ENCODE data around the gene ELAC1. TPM values are rescaled to one million over a fixed set of nuclear protein-coding genes. Genes with fewer than 3 reads are reported as not detected.
"Not testable (repeated sequence)": the region's sequence is repeated elsewhere in the genome, so short reads cannot be mapped to it uniquely, and the experiment has no call there.

ELAC1 gene
- total RNA-seq, 1 donor from 2014 or later = 5.2 TPM

DNA sequence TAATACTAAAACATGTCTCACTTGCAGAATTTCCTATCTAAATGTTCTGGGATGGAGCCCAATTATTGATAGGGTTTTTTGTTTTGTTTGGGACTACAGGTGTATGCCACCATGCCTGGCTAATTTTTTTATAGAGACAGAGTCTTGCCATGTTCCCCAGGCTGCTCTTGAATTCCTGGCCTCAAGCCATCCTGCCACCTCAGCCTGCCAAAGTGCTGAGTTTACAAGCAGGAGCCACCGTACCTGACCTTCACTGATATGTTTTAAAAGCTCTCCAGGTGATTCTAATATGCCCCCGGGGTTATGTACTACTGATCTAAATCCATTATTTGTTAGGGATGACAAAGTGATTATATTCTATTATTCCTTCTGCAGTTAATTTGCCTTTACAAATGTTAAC lies 2.2 kb downstream of the ELAC1 start:
- ATAC-seq = peak; percentile 20
- peak; percentile 77 for DNase-seq (ENCODE audit: low spot score)

DNA sequence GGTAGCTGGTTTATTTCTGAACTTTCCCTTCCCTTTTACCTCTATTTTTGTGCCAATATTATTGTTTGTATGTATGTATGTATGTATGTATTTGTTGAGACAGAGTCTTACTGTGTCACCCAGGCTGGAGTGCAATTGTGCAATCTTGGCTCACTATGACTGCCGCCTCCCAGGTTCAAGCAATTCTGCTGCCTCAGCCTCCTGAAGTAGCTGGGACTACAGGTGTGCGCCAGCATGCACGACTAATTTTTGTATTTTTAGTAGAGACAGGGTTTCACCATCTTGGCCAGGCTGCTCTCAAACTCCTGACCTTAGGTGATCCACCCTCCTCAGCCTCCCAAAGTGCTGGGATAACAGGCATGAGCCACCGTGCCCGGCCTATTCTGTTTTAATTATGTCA lies 4.6 kb downstream of the ELAC1 start:
- ATAC-seq = not testable (repeated sequence)
- DNase-seq (ENCODE audit: low spot score) = peak; percentile 60

DNA sequence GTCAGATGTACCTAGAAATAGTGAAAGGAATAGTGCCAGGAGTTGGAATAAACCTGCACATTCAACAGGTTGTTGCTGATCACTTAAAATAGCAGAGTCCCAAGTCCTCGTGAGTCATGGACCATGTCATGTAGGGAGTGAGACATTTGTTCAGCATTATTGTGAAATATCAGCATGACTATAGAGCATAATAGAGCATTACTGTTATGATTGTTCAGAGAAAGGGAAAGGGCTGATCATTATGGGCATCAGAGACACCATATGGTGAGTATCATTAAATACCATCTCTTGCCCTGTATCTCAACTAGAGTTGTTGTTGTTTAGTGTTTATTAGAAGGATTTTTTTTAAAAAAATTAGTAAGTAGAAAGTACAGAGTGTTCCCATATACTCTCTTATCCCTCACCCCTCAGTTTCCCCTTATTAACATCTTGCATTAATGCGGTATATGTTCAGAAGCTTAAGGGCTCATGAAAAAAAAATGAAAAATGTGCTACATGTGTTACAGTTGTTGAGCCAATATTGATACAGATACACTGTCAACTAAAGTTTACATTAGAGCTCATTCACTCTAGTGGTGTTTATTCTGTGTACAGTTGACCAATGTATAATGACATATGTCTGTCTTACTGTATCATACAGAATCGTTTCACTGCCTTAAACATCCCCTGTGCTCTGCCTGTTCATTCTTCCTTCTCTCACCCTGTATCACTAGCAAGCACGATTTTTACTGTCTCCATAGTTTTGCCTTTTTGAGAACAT lies 5.7 kb downstream of the ELAC1 start:
- ATAC-seq = peak; percentile 78
- DNase-seq (ENCODE audit: low spot score) = peak; percentile 51

DNA sequence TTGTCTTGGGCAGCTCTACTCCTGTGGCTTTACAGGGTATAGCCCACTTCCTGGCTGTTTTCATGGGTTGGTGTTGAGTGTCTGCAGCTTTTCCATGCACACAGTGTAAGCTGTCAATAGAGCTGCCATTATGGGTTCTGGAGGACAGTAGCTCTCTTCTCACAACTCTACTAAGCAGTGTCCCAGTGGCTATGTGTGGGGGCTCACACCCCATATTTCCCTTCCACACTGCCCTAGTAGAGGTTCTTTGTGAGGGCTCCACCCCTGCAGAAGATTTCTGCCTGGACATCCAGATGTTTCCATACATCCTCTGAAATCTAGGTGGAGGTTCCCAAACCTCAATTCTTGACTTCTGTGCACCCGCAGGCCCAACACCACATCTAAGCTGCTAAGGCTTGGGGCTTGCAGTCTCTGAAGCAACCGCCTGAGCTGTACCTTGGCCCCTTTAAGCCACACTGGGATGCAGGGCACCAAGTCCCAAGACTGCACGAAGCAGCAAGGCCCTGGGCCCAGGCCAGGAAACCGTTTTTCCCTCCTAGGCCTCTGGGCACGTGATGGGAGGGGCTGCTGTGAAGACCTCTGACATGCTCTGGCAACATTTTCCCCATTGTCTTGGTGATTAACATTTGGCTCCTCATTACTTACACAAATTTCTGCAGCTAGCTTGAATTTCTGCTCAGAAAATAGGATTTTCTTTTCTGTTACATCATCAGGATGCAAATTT lies 9.4 kb downstream of the ELAC1 start:
- ATAC-seq (no peak), DNase-seq (ENCODE audit: low spot score) (no peak)

DNA sequence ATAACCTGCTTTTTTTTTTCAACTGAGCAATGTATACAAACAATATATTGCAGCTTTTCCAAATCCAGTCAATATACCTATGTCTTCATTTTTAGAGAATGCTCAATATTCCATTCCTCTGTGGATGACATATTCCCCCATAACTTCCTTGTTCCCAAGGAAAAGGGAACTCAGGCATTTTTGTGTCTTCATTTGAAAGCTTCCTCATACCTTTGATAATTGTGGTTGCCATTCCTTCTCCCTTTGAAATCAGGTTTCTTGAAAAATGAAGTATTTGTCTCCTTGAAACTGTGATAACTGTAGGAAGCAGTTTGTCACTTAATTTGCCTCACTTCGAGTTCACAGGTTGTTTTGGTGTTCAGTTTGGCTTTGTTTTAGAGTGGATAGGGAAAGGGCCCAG lies 13.5 kb downstream of the ELAC1 start:
- DNase-seq (ENCODE audit: low spot score) (no peak), ATAC-seq (no peak)

DNA sequence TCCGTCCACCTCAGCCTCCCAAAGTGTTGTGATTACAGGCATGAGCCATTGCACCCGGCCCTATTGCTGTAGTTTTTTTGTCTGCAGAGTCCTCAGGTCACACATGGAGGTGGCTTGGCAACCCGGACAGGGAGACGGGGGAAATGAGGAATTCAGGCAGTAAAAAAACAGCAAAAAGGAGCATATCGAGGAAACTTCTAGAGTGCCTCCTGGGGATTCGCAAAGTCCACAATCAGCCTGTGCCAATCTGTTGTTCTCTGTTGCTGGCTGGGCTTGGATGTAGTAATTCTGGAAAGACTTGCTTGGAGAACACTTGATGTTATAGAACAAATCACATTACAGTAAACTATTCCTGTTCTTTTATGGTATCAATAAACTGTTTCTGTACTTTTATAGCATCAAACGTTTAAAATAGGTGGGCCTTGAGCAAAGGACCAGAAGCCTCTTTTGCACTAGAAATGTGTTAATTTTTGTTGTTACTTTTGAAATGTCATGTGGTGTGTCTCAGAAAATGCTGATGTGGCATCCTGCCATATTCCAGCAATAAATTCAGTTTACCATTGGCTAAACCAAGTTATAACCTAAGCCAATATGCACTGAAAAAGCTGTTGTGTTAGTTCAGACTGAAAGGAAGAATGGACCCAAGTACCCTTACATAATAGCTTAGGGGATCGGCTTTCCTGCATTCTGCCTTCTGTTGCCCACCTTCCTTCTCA lies 14.4 kb downstream of the ELAC1 start:
- no peak for DNase-seq (ENCODE audit: low spot score)
- peak; percentile 23 for ATAC-seq

DNA sequence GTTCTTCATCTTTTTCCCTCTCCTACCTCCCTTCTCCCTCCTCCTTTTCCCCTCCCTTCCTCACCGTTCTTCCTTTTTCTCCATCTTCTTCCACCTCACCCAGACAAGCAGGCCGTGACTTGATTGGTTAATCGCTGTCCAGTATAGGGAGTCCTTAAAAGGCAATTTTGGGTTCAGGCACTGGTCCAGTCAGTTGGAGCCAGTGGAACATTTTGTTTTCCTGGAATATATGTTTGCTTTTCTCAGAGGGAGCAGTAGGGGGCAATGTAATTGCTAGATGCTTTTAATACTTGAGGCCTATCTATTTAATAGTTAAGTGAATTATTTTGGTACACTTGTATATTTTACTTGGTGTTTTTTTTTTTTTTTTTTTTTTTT lies 15.0 kb downstream of the ELAC1 start:
- ATAC-seq (peak; percentile 53), DNase-seq (ENCODE audit: low spot score) (no peak)

DNA sequence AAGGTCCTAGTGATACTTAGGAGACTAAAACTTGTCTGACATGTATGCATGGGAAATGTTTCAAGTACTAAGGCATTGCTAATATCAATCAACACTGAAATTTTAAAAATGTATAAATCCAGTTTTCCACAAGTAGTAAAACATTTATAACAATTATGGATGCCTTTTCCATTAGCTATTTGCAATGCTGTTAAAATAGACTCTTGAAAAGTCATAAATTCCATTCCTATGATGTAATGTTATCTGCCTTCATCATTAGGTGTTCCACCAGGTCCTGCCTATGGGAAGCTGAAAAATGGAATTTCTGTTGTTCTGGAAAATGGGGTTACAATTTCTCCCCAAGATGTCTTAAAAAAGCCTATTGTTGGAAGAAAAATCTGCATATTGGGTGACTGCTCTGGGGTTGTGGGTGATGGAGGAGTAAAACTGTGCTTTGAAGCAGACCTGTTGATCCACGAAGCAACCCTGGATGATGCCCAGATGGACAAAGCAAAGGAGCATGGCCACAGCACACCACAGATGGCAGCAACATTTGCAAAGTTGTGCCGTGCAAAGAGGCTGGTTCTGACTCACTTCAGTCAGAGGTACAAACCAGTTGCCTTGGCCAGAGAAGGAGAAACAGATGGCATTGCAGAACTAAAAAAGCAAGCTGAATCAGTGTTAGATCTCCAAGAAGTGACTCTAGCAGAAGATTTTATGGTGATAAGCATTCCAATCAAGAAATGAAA lies 18.7 kb downstream of the ELAC1 start:
- no peak for ATAC-seq

DNA sequence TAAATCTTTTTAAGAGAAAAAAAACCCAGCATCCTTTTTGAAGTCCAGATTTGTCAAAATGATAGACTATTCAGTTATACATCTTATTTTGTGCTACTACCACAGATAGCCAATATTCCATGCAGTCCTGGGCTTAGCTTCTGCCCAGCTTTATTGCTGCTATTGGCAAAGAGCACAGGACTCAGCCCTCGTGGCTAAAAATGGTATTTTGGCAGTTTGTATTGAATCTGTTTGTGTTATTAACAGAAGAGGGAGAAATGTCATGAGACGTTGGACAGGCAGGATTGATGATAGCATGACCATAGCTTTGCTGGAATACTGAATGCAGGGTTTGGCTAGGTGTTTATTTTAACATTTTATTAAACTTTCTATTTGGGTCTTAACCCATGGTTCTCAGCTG lies 19.4 kb downstream of the ELAC1 start:
- ATAC-seq = no peak
- DNase-seq (ENCODE audit: low spot score) = no peak

More for the DNA sequence above, 18.7 kb downstream of the ELAC1 start:
- DNase-seq (ENCODE audit: low spot score) = no peak

DNA sequence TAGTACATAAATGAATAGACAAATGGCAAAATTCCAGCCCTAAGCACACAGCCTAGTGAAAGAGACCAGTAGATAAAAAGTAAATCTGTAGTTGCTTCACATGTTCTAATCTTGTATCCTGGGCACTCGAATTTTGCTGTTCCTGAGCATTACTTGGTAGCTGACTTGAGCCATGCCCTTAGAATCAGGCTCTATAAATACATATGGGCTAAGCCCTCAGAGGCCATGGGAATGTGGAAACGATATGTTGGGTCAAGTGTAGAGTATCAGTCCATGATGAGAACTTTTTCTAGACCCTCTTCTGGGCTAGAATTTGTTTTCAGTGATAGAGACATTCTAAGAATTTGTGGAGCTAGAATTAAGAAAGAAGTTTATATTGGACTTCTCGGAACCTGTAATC lies 21.9 kb downstream of the ELAC1 start:
- ATAC-seq (no peak), DNase-seq (ENCODE audit: low spot score) (no peak)

DNA sequence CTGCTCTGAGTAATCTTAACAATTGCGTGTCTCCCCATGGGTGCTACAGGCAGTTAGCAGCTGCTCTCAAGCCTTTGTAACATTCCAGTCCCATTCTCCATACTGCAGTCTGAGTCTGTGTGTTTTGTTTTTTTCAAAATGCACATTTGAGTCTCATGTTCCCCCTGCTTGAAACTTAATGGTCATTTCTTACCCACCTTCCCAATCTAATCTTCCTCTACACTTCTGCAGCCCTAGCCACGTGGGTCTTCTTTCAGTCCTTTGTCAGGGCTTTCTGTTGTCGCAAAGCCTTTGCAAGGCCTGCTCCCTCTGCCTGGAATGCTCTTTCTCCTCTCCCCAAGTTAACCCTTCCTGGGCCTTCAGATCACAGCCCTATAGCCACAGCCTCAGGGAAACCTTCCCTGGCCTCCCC lies 24.5 kb downstream of the ELAC1 start:
- ATAC-seq (no peak), DNase-seq (ENCODE audit: low spot score) (no peak)

DNA sequence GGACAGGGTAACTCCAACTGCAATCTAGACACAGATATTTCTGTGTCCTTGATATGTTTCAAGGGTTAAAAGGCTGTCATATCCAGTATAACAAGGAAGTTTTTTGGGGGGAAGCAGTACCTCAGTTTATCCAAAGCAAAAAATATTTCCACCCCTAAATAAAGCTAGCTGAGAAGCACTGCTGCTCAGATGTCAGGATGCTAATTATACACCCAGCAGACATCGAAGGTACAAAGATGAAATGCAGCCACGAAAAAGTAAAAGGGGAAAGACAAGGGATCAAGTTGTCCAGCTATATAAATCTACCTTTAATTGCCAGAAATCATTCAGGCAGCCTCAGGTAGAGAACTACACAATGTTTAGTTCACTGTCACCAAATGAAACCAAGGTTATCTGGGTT lies 26.2 kb downstream of the ELAC1 start:
- ATAC-seq (no peak), DNase-seq (ENCODE audit: low spot score) (no peak)

DNA sequence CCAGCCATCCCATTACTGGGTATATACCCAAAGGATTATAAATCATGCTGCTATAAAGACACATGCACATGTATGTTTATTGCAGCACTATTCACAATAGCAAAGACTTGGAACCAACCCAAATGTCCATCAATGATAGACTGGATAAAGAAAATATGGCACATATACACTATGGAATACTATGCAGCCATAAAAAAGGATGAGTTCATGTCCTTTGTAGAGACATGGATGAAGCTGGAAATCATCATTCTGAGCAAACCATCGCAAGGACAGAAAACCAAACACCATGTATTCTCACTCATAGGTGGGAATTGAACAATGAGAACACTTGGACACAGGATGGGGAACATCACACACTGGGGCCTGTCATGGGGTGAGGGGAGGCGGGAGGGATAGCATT lies 35.3 kb downstream of the ELAC1 start:
- DNase-seq (ENCODE audit: low spot score); ATAC-seq: not testable (repeated sequence)

DNA sequence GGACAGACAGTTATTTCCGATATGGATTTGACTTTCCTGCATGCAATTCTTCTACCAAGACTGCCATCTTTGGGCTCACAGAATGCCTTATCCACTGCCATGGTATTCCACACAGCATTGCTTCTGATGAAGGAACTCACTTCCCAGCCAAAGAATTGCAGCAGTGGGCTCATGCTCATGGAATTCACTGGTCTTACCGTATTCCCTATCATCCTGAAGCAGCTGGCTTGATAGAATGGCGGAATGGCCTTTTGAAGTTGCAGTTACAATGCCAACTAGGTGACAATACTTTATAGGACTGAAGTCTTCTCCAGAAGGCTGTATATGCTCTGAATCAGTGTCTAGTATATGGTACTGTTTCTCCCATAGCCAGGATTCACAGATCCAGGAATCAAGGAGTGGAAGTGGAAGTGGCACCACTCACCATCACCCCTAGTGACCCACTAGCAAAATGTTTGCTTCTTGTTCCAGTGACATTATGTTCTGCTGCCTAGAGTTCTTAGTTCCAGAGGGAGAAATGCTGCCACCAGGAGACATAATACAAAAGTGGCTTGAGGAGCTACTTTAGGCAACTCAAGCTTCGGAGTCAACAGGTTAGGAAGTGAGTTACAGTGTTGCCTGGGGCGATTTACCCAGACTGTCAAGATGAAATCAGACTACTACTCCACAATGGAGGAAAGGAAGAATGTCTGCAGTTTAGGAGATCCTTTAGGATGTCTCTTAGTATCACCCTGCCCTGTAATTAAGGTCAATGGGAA lies 38.4 kb downstream of the ELAC1 start:
- DNase-seq (ENCODE audit: low spot score) (no peak), ATAC-seq (no peak)

DNA sequence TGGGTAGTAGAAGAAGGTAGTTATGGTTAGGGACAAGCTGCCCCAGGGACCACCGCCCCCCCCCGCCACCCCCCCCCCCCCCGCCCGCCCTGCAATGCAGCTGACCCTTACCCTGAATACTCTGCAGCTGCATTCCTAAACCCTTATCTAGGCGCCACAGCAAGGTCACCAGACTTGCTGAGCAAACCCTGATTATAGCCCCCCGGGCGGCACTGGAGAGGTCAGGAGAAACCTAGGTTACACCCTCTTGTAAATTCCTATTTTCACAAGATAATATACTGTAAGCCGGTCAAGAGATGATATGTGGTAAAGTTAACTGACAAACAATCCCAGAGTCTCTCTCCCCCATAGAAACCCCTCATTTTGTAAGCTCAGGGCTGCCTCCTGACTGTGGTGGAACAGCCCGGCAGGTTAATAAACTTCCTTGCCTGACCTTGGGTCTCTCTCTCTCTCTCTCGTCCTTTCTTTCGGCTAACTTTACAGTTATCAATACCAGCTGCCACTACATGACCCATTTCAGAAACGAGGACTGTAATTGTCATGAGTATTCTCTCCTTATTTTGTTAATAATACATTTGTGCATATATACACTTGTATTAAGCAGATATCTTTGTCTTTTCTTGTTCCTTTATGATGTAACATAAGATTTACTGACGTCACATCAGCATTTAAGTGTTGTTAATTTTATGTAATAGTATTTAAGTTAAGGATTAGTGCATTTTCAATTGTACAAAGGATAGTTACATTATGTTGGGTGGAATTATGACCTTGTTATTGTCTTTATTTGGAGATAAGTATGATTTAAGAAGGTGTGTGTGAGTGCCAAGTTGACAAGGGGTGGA lies 39.3 kb downstream of the ELAC1 start:
- ATAC-seq (no peak), DNase-seq (ENCODE audit: low spot score) (no peak)

DNA sequence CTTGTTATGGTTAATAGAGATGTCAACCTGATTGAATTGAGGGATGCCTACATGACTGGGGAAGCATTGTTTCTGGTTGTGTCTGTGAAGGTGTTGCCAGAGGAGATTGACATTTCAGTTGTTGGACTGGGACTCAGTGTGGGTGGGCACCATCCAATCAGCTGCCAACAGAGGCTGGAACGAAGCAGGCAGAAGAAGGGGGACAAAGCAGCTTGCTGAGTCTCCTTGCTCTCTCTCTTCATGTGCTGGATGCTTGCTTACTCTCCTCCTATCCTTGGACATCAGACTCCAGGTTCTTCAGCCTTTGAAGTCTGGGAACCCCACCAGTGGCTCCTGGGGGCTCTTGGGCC lies 39.9 kb downstream of the ELAC1 start:
- ATAC-seq (no peak), DNase-seq (ENCODE audit: low spot score) (no peak)

DNA sequence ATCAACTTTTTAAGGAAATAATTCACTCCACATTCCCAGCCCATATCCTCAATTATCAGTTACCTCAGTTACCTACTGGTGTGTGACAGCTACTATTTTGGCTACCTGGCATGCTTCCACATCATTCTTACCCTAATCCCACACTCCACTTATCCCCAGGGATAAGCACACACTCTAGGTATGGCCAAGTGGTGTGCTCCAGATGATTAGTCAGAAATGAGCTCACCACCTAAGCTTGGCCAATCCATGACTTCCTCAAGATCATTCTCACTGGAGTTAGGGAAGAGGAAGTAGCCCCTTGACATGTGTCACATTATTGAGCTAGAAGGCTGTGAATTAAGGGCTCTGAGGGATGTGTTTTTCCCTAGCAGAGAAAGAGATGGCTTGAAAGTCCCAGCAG lies 41.2 kb downstream of the ELAC1 start:
- no peak for ATAC-seq

DNA sequence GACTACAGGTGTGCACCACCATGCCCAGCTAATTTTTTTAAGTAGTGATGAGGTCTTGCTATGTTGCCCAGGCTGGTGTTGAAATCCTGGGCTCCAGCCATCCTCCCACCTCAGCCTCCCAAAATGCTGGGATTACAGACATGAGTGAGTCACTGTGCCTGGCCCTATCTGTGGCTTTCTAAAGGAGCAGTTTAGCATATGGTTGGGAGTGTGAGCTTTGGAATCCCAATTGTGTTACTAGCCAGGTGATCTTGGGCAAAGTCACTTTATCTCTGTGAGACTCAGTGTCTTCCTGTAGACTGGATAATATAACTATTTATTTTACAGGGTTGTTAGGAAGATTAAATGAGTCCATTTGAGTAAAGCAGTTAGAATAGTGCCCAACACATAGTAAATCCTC lies 42.4 kb downstream of the ELAC1 start:
- ATAC-seq (no peak), DNase-seq (ENCODE audit: low spot score) (no peak)

More for the DNA sequence above, 41.2 kb downstream of the ELAC1 start:
- DNase-seq (ENCODE audit: low spot score) = no peak

DNA sequence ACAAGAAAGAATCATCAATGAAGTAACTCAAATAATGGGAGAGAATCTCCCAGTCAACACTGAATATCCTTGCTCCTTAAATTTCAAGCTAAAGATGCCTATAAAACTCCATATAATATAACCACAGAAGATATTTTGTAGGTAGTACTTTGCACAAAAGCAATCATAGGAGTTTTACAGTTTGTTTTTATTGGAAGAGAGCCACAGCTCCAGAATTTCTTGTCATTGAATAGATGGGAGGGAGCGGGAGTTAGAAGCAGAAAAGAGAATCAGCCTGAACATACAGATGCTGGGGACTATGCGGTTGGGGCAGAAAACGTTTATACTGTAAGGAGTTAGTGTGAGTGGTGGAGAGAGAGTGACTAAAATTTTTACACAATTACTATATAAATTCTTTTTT lies 43.9 kb downstream of the ELAC1 start:
- DNase-seq (ENCODE audit: low spot score) = no peak

DNA sequence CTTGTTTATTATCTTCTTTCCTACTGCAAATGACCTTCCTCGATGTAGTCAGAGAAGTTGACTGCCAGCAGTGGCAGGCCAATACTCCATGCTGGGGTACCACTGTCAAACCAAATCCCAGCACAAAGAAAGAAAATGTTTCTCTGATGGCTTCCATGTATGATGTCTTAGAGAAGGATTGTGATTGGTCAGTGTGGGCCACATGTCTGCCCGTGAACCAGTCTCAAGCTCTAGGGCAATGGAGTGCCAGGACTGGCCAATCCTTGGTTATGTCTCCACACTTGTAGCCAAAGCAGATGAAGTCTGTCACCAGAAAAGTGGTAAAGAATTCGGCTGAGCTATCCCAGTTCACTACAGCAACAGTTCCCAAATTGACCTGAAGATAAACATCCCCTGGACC lies 44.6 kb downstream of the ELAC1 start:
- ATAC-seq (no peak), DNase-seq (ENCODE audit: low spot score) (no peak)

More for the DNA sequence above, 43.9 kb downstream of the ELAC1 start:
- ATAC-seq = no peak

Measured in left lobe of liver (tissue), 2 donors.